Activated naive CD4-positive, alpha-beta T cell treated with anti-CD3 and anti-CD28 coated beads for 36 hours (primary cell): ENCODE measurements around the gene COG1. TPM values are rescaled to one million over a fixed set of nuclear protein-coding genes. Genes with fewer than 3 reads are reported as not detected.

Experiments
- CTCF ChIA-PET: fragments of 350-600 bp; sonication (Branson Sonifier 250); formaldehyde crosslinking; loops from one replicate; lab custom pipeline; 2021; ENCODE audit warnings: antibody characterized with exemption; lab: Charles Lee
- DNase-seq: peaks from one replicate; pipeline ENCODE4 v3.0.0-alpha.2; 2020
- H3K27ac Mint-ChIP-seq: one replicate; pipeline ENCODE4 v1.8.0; 2021; ENCODE audit warnings: mild to moderate bottlenecking, mixed read lengths
- H3K27me3 Mint-ChIP-seq: one replicate; pipeline ENCODE4 v1.8.0; 2021; ENCODE audit warnings: low read depth, mixed read lengths
- H3K36me3 Mint-ChIP-seq: one replicate; pipeline ENCODE4 v1.8.0; 2021; ENCODE audit warnings: low read depth, mixed read lengths
- H3K4me1 Mint-ChIP-seq: one replicate; pipeline ENCODE4 v1.8.0; 2021; ENCODE audit warnings: low read depth, mixed read lengths
- H3K4me3 Mint-ChIP-seq: one replicate; pipeline ENCODE4 v1.8.0; 2021; ENCODE audit warnings: mild to moderate bottlenecking, moderate library complexity, mixed read lengths
- H3K9me3 Mint-ChIP-seq: one replicate; pipeline ENCODE4 v1.8.0; 2021; ENCODE audit warnings: mixed read lengths
- intact Hi-C: fragments of 100-400 bp; cut with micrococcal nuclease; formaldehyde crosslinking; loops from one replicate; pipeline ENCODE4 v1.15.1; 2023
- total RNA-seq, 2 experiments: library from RNA; stranded (reverse); gene quantifications; one replicate each; pipeline ENCODE4 v1.2.3, GENCODE V29; 2021

Gene COG1
- total RNA-seq, 2 experiments from 2014 or later, result 31.4 to 32.1 TPM

- H3K4me3 Mint-ChIP-seq, result no peak overlapping the region
- no peaks in the 10 kb centered on the region for H3K27me3 Mint-ChIP-seq
- no peaks in the 10 kb centered on the region for H3K9me3 Mint-ChIP-seq
- H3K36me3 Mint-ChIP-seq, result peaks cover 43% of the 10 kb centered on the region
- peaks cover 30% of the 10 kb centered on the region for H3K4me1 Mint-ChIP-seq
- DNase-seq, result no peak
- H3K27ac Mint-ChIP-seq, result no peak overlapping the region
- intact Hi-C loops, result no loop called here
- CTCF ChIA-PET, result no interaction called here
Observed at GRCh38 chr17:73205459-73205961, 12.7 kb downstream of the COG1 start.

GRCh38 chr17:73208139-73208827 is 15.4 kb downstream of the COG1 start:
- Mint-ChIP-seq H3K4me3 (no peak overlapping the region), H3K27ac (peak overlapping the region; percentile 4), H3K9me3 (no peaks in the 10 kb centered on the region), H3K4me1 (peaks cover 35% of the 10 kb centered on the region), H3K27me3 (no peaks in the 10 kb centered on the region), H3K36me3 (peaks cover 21% of the 10 kb centered on the region)
- intact Hi-C loops, result no loop called here
- CTCF ChIA-PET, result interaction anchor here (0.6 to 1.0 kb wide), 2 partner anchors 24 to 39 kb away, joined by 3 to 4 read pairs; a partner anchor contains a TSS
- DNase-seq, result no peak

- H3K36me3 Mint-ChIP-seq, result peaks cover 14% of the 10 kb centered on the region
- no peak for DNase-seq
- no peaks in the 10 kb centered on the region for H3K9me3 Mint-ChIP-seq
- no peaks in the 10 kb centered on the region for H3K27me3 Mint-ChIP-seq
- intact Hi-C loops, result no loop called here
- H3K4me1 Mint-ChIP-seq, result peaks cover 30% of the 10 kb centered on the region
- no peak overlapping the region for H3K27ac Mint-ChIP-seq
- no peak overlapping the region for H3K4me3 Mint-ChIP-seq
- CTCF ChIA-PET, result interaction anchor here (0.6 to 1.1 kb wide), 2 partner anchors 10 to 484 kb away, joined by 3 to 8 read pairs; no protein-coding TSS in a partner anchor
Observed at GRCh38 chr17:73209436-73209835, 16.6 kb downstream of the COG1 start.

GRCh38 chr17:73210002-73210678 is 17.3 kb downstream of the COG1 start:
- H3K9me3 Mint-ChIP-seq, result no peaks in the 10 kb centered on the region
- H3K4me1 Mint-ChIP-seq, result peaks cover 31% of the 10 kb centered on the region
- H3K4me3 Mint-ChIP-seq, result no peak overlapping the region
- H3K36me3 Mint-ChIP-seq, result peaks cover 15% of the 10 kb centered on the region
- no peak for DNase-seq
- intact Hi-C loops, result no loop called here
- CTCF ChIA-PET, result interaction anchor here (0.7 to 1.1 kb wide), 2 partner anchors 51 to 485 kb away, joined by 3 to 4 read pairs; no protein-coding TSS in a partner anchor
- peak overlapping the region; percentile 62 for H3K27ac Mint-ChIP-seq
- H3K27me3 Mint-ChIP-seq, result no peaks in the 10 kb centered on the region

GRCh38 chr17:73211745-73212144 is 18.9 kb downstream of the COG1 start:
- CTCF ChIA-PET, result interaction anchor here (0.7 to 1.2 kb wide), 3 partner anchors 13 to 485 kb away, joined by 3 read pairs; no protein-coding TSS in a partner anchor
- Mint-ChIP-seq H3K27me3 (no peaks in the 10 kb centered on the region), H3K9me3 (no peaks in the 10 kb centered on the region), H3K36me3 (peaks cover 22% of the 10 kb centered on the region), H3K4me3 (peak overlapping the region; percentile 52), H3K27ac (peak overlapping the region; percentile 59), H3K4me1 (peaks cover 43% of the 10 kb centered on the region)
- intact Hi-C loops, result loop anchor here (1.0 kb wide), 1 partner anchor 21 kb away; a partner anchor contains a TSS
- peak; percentile 66 for DNase-seq

- intact Hi-C loops, result no loop called here
- no peak overlapping the region for H3K4me3 Mint-ChIP-seq
- H3K4me1 Mint-ChIP-seq, result peaks cover 47% of the 10 kb centered on the region
- H3K27ac Mint-ChIP-seq, result no peak overlapping the region
- no peaks in the 10 kb centered on the region for H3K9me3 Mint-ChIP-seq
- no peak for DNase-seq
- peaks cover 16% of the 10 kb centered on the region for H3K36me3 Mint-ChIP-seq
- no peaks in the 10 kb centered on the region for H3K27me3 Mint-ChIP-seq
- CTCF ChIA-PET, result no interaction called here
Observed at GRCh38 chr17:73214008-73214407, 21.2 kb downstream of the COG1 start.

GRCh38 chr17:73214851-73215250 is 22.0 kb downstream of the COG1 start:
- Mint-ChIP-seq H3K9me3 (no peaks in the 10 kb centered on the region), H3K4me1 (peaks cover 45% of the 10 kb centered on the region), H3K36me3 (peaks cover 16% of the 10 kb centered on the region), H3K27me3 (no peaks in the 10 kb centered on the region), H3K27ac (no peak overlapping the region), H3K4me3 (no peak overlapping the region)
- CTCF ChIA-PET, result interaction anchor here (0.9 to 1.0 kb wide), 2 partner anchors 12 to 34 kb away, joined by 3 read pairs; no protein-coding TSS in a partner anchor
- DNase-seq, result no peak
- intact Hi-C loops, result no loop called here

GRCh38 chr17:73215447-73215846 is 22.6 kb downstream of the COG1 start:
- H3K4me3 Mint-ChIP-seq, result no peak overlapping the region
- peaks cover 39% of the 10 kb centered on the region for H3K4me1 Mint-ChIP-seq
- DNase-seq, result no peak
- CTCF ChIA-PET, result interaction anchor here (0.6 to 1.4 kb wide), 5 partner anchors 12 to 40 kb away, joined by 3 to 6 read pairs (median 3); a partner anchor contains a TSS
- H3K9me3 Mint-ChIP-seq, result no peaks in the 10 kb centered on the region
- no peak overlapping the region for H3K27ac Mint-ChIP-seq
- H3K27me3 Mint-ChIP-seq, result no peaks in the 10 kb centered on the region
- intact Hi-C loops, result no loop called here
- peaks cover 16% of the 10 kb centered on the region for H3K36me3 Mint-ChIP-seq

GRCh38 chr17:73223626-73224230 is 30.9 kb downstream of the COG1 start:
- Mint-ChIP-seq H3K27ac (no peak overlapping the region), H3K4me1 (peaks cover 33% of the 10 kb centered on the region), H3K4me3 (no peak overlapping the region), H3K9me3 (no peaks in the 10 kb centered on the region), H3K36me3 (peaks cover 8% of the 10 kb centered on the region), H3K27me3 (no peaks in the 10 kb centered on the region)
- intact Hi-C loops, result no loop called here
- no peak for DNase-seq
- CTCF ChIA-PET, result no interaction called here

- no peak for DNase-seq
- Mint-ChIP-seq H3K27me3 (no peaks in the 10 kb centered on the region), H3K9me3 (no peaks in the 10 kb centered on the region), H3K4me3 (no peak overlapping the region), H3K36me3 (peaks cover 8% of the 10 kb centered on the region), H3K4me1 (peaks cover 38% of the 10 kb centered on the region), H3K27ac (no peak overlapping the region)
- CTCF ChIA-PET, result no interaction called here
- intact Hi-C loops, result no loop called here
Observed at GRCh38 chr17:73224237-73224636, 31.4 kb downstream of the COG1 start.

- intact Hi-C loops, result no loop called here
- Mint-ChIP-seq H3K4me3 (no peak overlapping the region), H3K36me3 (peaks cover 8% of the 10 kb centered on the region), H3K27ac (no peak overlapping the region), H3K4me1 (peaks cover 42% of the 10 kb centered on the region), H3K27me3 (no peaks in the 10 kb centered on the region), H3K9me3 (no peaks in the 10 kb centered on the region)
- CTCF ChIA-PET, result no interaction called here
- no peak for DNase-seq
Observed at GRCh38 chr17:73224663-73225305, 31.9 kb downstream of the COG1 start.
